Mesenchymal stem cell (in vitro differentiated cells and primary cell): ENCODE results near the gene DMAC2L.

Experiments
- DNase-seq: peaks from one replicate; pipeline ENCODE4 v3.0.0-alpha.2; 2013
- H2AFZ ChIP-seq: one replicate; pipeline ENCODE4 v1.6.1; 2013; ENCODE audit warnings: low read depth, mild to moderate bottlenecking, control low read depth, inconsistent platforms, low read length, moderate library complexity
- H2AK5ac ChIP-seq: 2 replicates; pipeline ENCODE4 v1.6.1; 2013; ENCODE audit warnings: low read length, moderate library complexity, mild to moderate bottlenecking, inconsistent platforms; ENCODE audit not compliant: severe bottlenecking
- H2BK120ac ChIP-seq: one replicate; pipeline ENCODE4 v1.6.1; 2013; ENCODE audit warnings: low read depth, mild to moderate bottlenecking, inconsistent platforms, low read length, moderate library complexity
- H2BK12ac ChIP-seq, 2 experiments: one replicate each; pipeline ENCODE4 v1.6.1; 2013; ENCODE audit warnings: inconsistent platforms in 2 of 2, low read length in 2 of 2, mild to moderate bottlenecking in 2 of 2, moderate library complexity in 2 of 2, control low read depth in 1 of 2
- H2BK15ac ChIP-seq: one replicate; pipeline ENCODE4 v1.6.1; 2013; ENCODE audit warnings: mild to moderate bottlenecking, low read depth, inconsistent platforms; ENCODE audit not compliant: poor library complexity, severe bottlenecking
- H2BK5ac ChIP-seq: 2 replicates; pipeline ENCODE4 v1.6.1; 2013; ENCODE audit warnings: low read depth, mild to moderate bottlenecking, low read length, control low read depth, inconsistent platforms; ENCODE audit not compliant: poor library complexity, severe bottlenecking
- H3K14ac ChIP-seq, 2 experiments: one replicate each; pipeline ENCODE4 v1.6.1; 2013; ENCODE audit warnings: inconsistent platforms in 2 of 2, low read length in 2 of 2, control low read depth in 1 of 2, mild to moderate bottlenecking in 1 of 2, moderate library complexity in 1 of 2
- H3K18ac ChIP-seq, 2 experiments: one replicate each; pipeline ENCODE4 v1.6.1; 2013; ENCODE audit warnings: inconsistent platforms in 2 of 2, low read length in 2 of 2, control low read depth in 1 of 2, low read depth in 1 of 2, mild to moderate bottlenecking in 1 of 2
- H3K23ac ChIP-seq, 2 experiments: one replicate each; pipeline ENCODE4 v1.6.1; 2013; ENCODE audit warnings: inconsistent platforms in 2 of 2, low read length in 2 of 2, mild to moderate bottlenecking in 2 of 2, moderate library complexity in 2 of 2, control low read depth in 1 of 2
- H3K27ac ChIP-seq: 2 replicates; pipeline ENCODE4 v1.5.1; 2013; ENCODE audit warnings: mild to moderate bottlenecking, moderate library complexity, low read length, control low read depth, inconsistent platforms; ENCODE audit not compliant: poor library complexity, severe bottlenecking
- H3K27me3 ChIP-seq, 2 experiments: 2 replicates each; pipeline versions ENCODE4 v1.6.1 to v1.7.0; 2013; ENCODE audit warnings: low read length in 2 of 2, mild to moderate bottlenecking in 2 of 2, moderate library complexity in 2 of 2, control low read depth in 1 of 2, inconsistent platforms in 1 of 2; ENCODE audit not compliant: control insufficient read depth in 1 of 2, insufficient read depth in 1 of 2
- H3K36me3 ChIP-seq, 2 experiments: 2 replicates each; pipeline versions ENCODE4 v1.6.1 to v1.7.0; 2013; ENCODE audit warnings: low read length in 2 of 2, control low read depth in 1 of 2, inconsistent platforms in 1 of 2, low read depth in 1 of 2, mild to moderate bottlenecking in 1 of 2; ENCODE audit not compliant: insufficient read depth in 2 of 2, control insufficient read depth in 1 of 2
- H3K4ac ChIP-seq, 2 experiments: one replicate each; pipeline ENCODE4 v1.6.1; 2013; ENCODE audit warnings: inconsistent platforms in 2 of 2, low read length in 2 of 2, mild to moderate bottlenecking in 2 of 2, moderate library complexity in 2 of 2, control low read depth in 1 of 2, low read depth in 1 of 2
- H3K4me1 ChIP-seq: 2 replicates; pipeline ENCODE4 v1.6.1; 2013; ENCODE audit warnings: low read depth, low read length, control low read depth; ENCODE audit not compliant: control insufficient read depth, insufficient read depth
- H3K4me2 ChIP-seq: 2 replicates; pipeline ENCODE4 v1.6.1; 2013; ENCODE audit warnings: low read length, mild to moderate bottlenecking, inconsistent platforms; ENCODE audit not compliant: poor library complexity, severe bottlenecking
- H3K4me3 ChIP-seq, 2 experiments: 2 replicates each; pipeline versions ENCODE4 v1.5.1 to v1.7.0; 2013; ENCODE audit warnings: low read length in 2 of 2, mild to moderate bottlenecking in 2 of 2, control low read depth in 1 of 2, low read depth in 1 of 2; ENCODE audit not compliant: insufficient read depth in 1 of 2
- H3K79me1 ChIP-seq: replicated peaks from 2 replicates; pipeline ENCODE4 v1.6.1; 2013; ENCODE audit warnings: mild to moderate bottlenecking, control low read depth, low read length, inconsistent platforms; ENCODE audit not compliant: poor library complexity, severe bottlenecking
- H3K9ac ChIP-seq: 2 replicates; pipeline ENCODE4 v1.7.0; 2013; ENCODE audit warnings: mild to moderate bottlenecking, low read length, moderate library complexity
- H3K9me3 ChIP-seq: 2 replicates; pipeline ENCODE4 v1.7.0; 2013; ENCODE audit warnings: mild to moderate bottlenecking, low read length; ENCODE audit not compliant: control insufficient read depth
- H4K8ac ChIP-seq: one replicate; pipeline ENCODE4 v1.6.1; 2013; ENCODE audit warnings: inconsistent platforms, mild to moderate bottlenecking, low read length, moderate library complexity
- H4K91ac ChIP-seq: one replicate; pipeline ENCODE4 v1.6.1; 2013; ENCODE audit warnings: mild to moderate bottlenecking, low read length, inconsistent platforms
- WGBS: methylation state at CpG from one replicate; pipeline ENCODE4 v1.1.7; 2013; ENCODE audit warnings: mixed read lengths; 5-methylcytosine and 5-hydroxymethylcytosine counted together

The DMAC2L gene

GRCh38 chr14:50347521-50347920, 35.4 kb downstream of the DMAC2L start:
- no peak overlapping the region for H3K27ac ChIP-seq
- H2BK5ac ChIP-seq: no peak overlapping the region
- no peak overlapping the region for H3K14ac ChIP-seq
- H3K4me3 ChIP-seq: no peak overlapping the region
- H2BK12ac ChIP-seq: peak overlapping the region; percentile 43 to 80
- no peaks in the 10 kb centered on the region for H3K36me3 ChIP-seq
- no peak overlapping the region for H2AK5ac ChIP-seq
- H4K8ac ChIP-seq: no peak overlapping the region
- H2BK120ac ChIP-seq: no peak overlapping the region
- H2AFZ ChIP-seq: peak overlapping the region; percentile 31
- H3K18ac ChIP-seq: peak overlapping the region; percentile 37 to 48
- no peak overlapping the region for H4K91ac ChIP-seq
- no peak overlapping the region for H3K4me2 ChIP-seq
- WGBS: 100% methylated on average over 1 of the region's 1 CpG
- peak overlapping the region; percentile 46 for H3K9ac ChIP-seq
- H3K23ac ChIP-seq: no peak overlapping the region
- peaks cover 9% of the 10 kb centered on the region for H3K4me1 ChIP-seq
- peak; percentile 56 for DNase-seq
- no peaks in the 10 kb centered on the region for H3K79me1 ChIP-seq
- H3K4ac ChIP-seq: peak overlapping the region in 1 of 2 experiments; percentile 62
- no peaks in the 10 kb centered on the region for H3K27me3 ChIP-seq
- no peaks in the 10 kb centered on the region for H3K9me3 ChIP-seq
- no peak overlapping the region for H2BK15ac ChIP-seq

- Histone ChIP-seq H2BK15ac (no peak overlapping the region), H2BK120ac (no peak overlapping the region), H3K36me3 (no peaks in the 10 kb centered on the region), H3K4me1 (peaks cover 6% of the 10 kb centered on the region), H3K23ac (no peak overlapping the region), H3K18ac (no peak overlapping the region), H3K79me1 (no peaks in the 10 kb centered on the region), H3K14ac (no peak overlapping the region), H4K91ac (no peak overlapping the region), H3K9me3 (no peaks in the 10 kb centered on the region), H4K8ac (no peak overlapping the region), H3K4me3 (no peak overlapping the region), H2BK12ac (peak overlapping the region in 1 of 2 experiments; percentile 59), H2BK5ac (no peak overlapping the region), H2AK5ac (no peak overlapping the region), H3K9ac (no peak overlapping the region), H2AFZ (no peak overlapping the region), H3K27ac (no peak overlapping the region), H3K27me3 (no peaks in the 10 kb centered on the region), H3K4me2 (no peak overlapping the region), H3K4ac (no peak overlapping the region)
- DNase-seq: no peak
Measured at GRCh38 chr14:50348933-50349332, 36.8 kb downstream of the DMAC2L start.

- Histone ChIP-seq H3K4me2 (no peak overlapping the region), H2BK12ac (peak overlapping the region in 1 of 2 experiments; percentile 20), H3K4me3 (no peak overlapping the region), H2AFZ (no peak overlapping the region), H3K23ac (no peak overlapping the region), H2AK5ac (no peak overlapping the region), H2BK15ac (no peak overlapping the region), H3K27me3 (no peaks in the 10 kb centered on the region), H2BK5ac (no peak overlapping the region), H3K4me1 (peaks cover 3% of the 10 kb centered on the region), H3K14ac (no peak overlapping the region), H4K8ac (no peak overlapping the region), H3K9me3 (no peaks in the 10 kb centered on the region), H4K91ac (no peak overlapping the region), H2BK120ac (no peak overlapping the region), H3K9ac (no peak overlapping the region), H3K27ac (peak overlapping the region; percentile 27), H3K36me3 (no peaks in the 10 kb centered on the region), H3K18ac (peak overlapping the region in 1 of 2 experiments; percentile 16), H3K79me1 (no peaks in the 10 kb centered on the region), H3K4ac (no peak overlapping the region)
- DNase-seq: peak; percentile 47
- 41% methylated on average over 2 of the region's 2 CpGs for WGBS
Measured at GRCh38 chr14:50350975-50351374, 38.9 kb downstream of the DMAC2L start.

- Histone ChIP-seq H2BK12ac (no peak overlapping the region), H3K9ac (peak overlapping the region; percentile 36), H3K36me3 (no peaks in the 10 kb centered on the region), H3K4me2 (no peak overlapping the region), H3K23ac (no peak overlapping the region), H2BK120ac (no peak overlapping the region), H2AFZ (no peak overlapping the region), H3K27ac (peak overlapping the region; percentile 59), H2AK5ac (no peak overlapping the region), H4K91ac (no peak overlapping the region), H2BK5ac (no peak overlapping the region), H4K8ac (no peak overlapping the region), H3K79me1 (no peaks in the 10 kb centered on the region), H3K4me1 (peaks cover 3% of the 10 kb centered on the region), H3K27me3 (no peaks in the 10 kb centered on the region), H3K9me3 (no peaks in the 10 kb centered on the region), H3K4me3 (no peak overlapping the region), H3K18ac (no peak overlapping the region), H2BK15ac (no peak overlapping the region), H3K4ac (no peak overlapping the region), H3K14ac (no peak overlapping the region)
- WGBS: 85% methylated on average over 3 of the region's 4 CpGs
- DNase-seq: no peak
Measured at GRCh38 chr14:50352584-50352983, 40.5 kb downstream of the DMAC2L start.
